ENCODE data around the gene NR0B2. TPM values are rescaled to one million over a fixed set of nuclear protein-coding genes. Genes with fewer than 3 reads are reported as not detected.

The NR0B2 gene
- total RNA-seq, 1 donor from 2014 or later = not detected

- Mint-ChIP-seq H3K4me3 (ENCODE audit: unreplicated experiment) (no peak overlapping the region), H3K27me3 (ENCODE audit: unreplicated experiment) (peaks cover 54% of the 10 kb centered on the region), H3K4me1 (ENCODE audit: unreplicated experiment) (peaks cover 6% of the 10 kb centered on the region), H3K9me3 (ENCODE audit: unreplicated experiment) (peaks cover 7% of the 10 kb centered on the region), H3K36me3 (ENCODE audit: unreplicated experiment) (no peaks in the 10 kb centered on the region), H3K27ac (ENCODE audit: unreplicated experiment) (no peak overlapping the region)
- DNase-seq (ENCODE audit: extremely low spot score, unreplicated experiment) = no peak
- TF ChIP-seq CTCF (IDR thresholded peaks at IDR 0.05) = no peak
These were observed 45.5 kb upstream of the NR0B2 start for GRCh38 chr1:26959270-26959669.

DNA sequence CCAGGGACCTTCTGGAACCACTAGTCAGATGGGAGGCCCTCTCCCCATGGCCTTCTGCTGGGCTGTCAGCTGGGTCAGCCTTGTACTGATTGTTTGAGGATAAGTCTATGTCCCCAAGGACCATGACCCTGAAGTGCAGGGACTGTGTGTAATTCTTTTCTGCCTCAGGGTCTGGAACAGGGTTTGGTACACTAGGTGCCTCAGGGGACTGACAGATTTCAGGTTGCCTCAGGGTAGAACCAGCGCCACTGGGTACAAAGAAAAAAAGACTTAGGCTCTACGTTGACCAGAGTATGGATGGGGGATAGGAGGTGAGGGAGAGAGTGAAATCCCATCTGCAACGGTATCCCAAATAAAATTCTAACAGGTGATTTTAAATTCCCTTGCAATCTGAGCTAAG is 43.5 kb upstream of the NR0B2 start:
- no peaks in the 10 kb centered on the region for H3K36me3 Mint-ChIP-seq (ENCODE audit: unreplicated experiment)
- peaks cover 6% of the 10 kb centered on the region for H3K4me1 Mint-ChIP-seq (ENCODE audit: unreplicated experiment)
- H3K27ac Mint-ChIP-seq (ENCODE audit: unreplicated experiment) = no peak overlapping the region
- no peak for DNase-seq (ENCODE audit: extremely low spot score, unreplicated experiment)
- peaks cover 49% of the 10 kb centered on the region for H3K27me3 Mint-ChIP-seq (ENCODE audit: unreplicated experiment)
- peaks cover 7% of the 10 kb centered on the region for H3K9me3 Mint-ChIP-seq (ENCODE audit: unreplicated experiment)
- no peak overlapping the region for H3K4me3 Mint-ChIP-seq (ENCODE audit: unreplicated experiment)
- no peak for TF ChIP-seq CTCF (IDR thresholded peaks at IDR 0.05)

GRCh38 chr1:26956321-26956720 is 42.5 kb upstream of the NR0B2 start:
- Mint-ChIP-seq H3K36me3 (ENCODE audit: unreplicated experiment) (no peaks in the 10 kb centered on the region), H3K4me1 (ENCODE audit: unreplicated experiment) (peaks cover 6% of the 10 kb centered on the region), H3K27me3 (ENCODE audit: unreplicated experiment) (peaks cover 41% of the 10 kb centered on the region), H3K4me3 (ENCODE audit: unreplicated experiment) (no peak overlapping the region), H3K27ac (ENCODE audit: unreplicated experiment) (no peak overlapping the region), H3K9me3 (ENCODE audit: unreplicated experiment) (peaks cover 7% of the 10 kb centered on the region)
- no peak for TF ChIP-seq CTCF (IDR thresholded peaks at IDR 0.05)
- no peak for DNase-seq (ENCODE audit: extremely low spot score, unreplicated experiment)

- H3K4me3 Mint-ChIP-seq (ENCODE audit: unreplicated experiment) = no peak overlapping the region
- DNase-seq (ENCODE audit: extremely low spot score, unreplicated experiment) = no peak
- peaks cover 24% of the 10 kb centered on the region for H3K27me3 Mint-ChIP-seq (ENCODE audit: unreplicated experiment)
- H3K27ac Mint-ChIP-seq (ENCODE audit: unreplicated experiment) = no peak overlapping the region
- no peaks in the 10 kb centered on the region for H3K36me3 Mint-ChIP-seq (ENCODE audit: unreplicated experiment)
- TF ChIP-seq CTCF (IDR thresholded peaks at IDR 0.05) = no peak
- peaks cover 7% of the 10 kb centered on the region for H3K9me3 Mint-ChIP-seq (ENCODE audit: unreplicated experiment)
- H3K4me1 Mint-ChIP-seq (ENCODE audit: unreplicated experiment) = no peaks in the 10 kb centered on the region
These were observed 39.6 kb upstream of the NR0B2 start for GRCh38 chr1:26953374-26953773.

GRCh38 chr1:26951821-26952497 is 38.2 kb upstream of the NR0B2 start:
- Mint-ChIP-seq H3K4me3 (ENCODE audit: unreplicated experiment) (no peak overlapping the region), H3K27ac (ENCODE audit: unreplicated experiment) (no peak overlapping the region), H3K4me1 (ENCODE audit: unreplicated experiment) (no peaks in the 10 kb centered on the region), H3K27me3 (ENCODE audit: unreplicated experiment) (peaks cover 18% of the 10 kb centered on the region), H3K9me3 (ENCODE audit: unreplicated experiment) (peaks cover 7% of the 10 kb centered on the region), H3K36me3 (ENCODE audit: unreplicated experiment) (no peaks in the 10 kb centered on the region)
- DNase-seq (ENCODE audit: extremely low spot score, unreplicated experiment) = no peak
- TF ChIP-seq CTCF (IDR thresholded peaks at IDR 0.05) = no peak
